ENCODE results near the gene ARHGAP42.

ARHGAP42 gene

GRCh38 chr11:100948936-100949335 lies 261.8 kb downstream of the ARHGAP42 start:
- no peak for TF ChIP-seq CTCF (IDR thresholded peaks at IDR 0.05)
- no peaks in the 10 kb centered on the region for H3K36me3 ChIP-seq
- intact Hi-C loops (cut with DNase I; ENCODE audit: low total_unique reads) = no loop called here
- H3K27ac ChIP-seq = no peak overlapping the region
- no peaks in the 10 kb centered on the region for H3K27me3 ChIP-seq
- no peak overlapping the region for H3K4me3 ChIP-seq
- no peaks in the 10 kb centered on the region for H3K9me3 ChIP-seq
- no peak for DNase-seq
- no peaks in the 10 kb centered on the region for H3K4me1 ChIP-seq

- no peak for DNase-seq
- no peaks in the 10 kb centered on the region for H3K27me3 ChIP-seq
- H3K9me3 ChIP-seq = no peaks in the 10 kb centered on the region
- no peaks in the 10 kb centered on the region for H3K4me1 ChIP-seq
- no peak for TF ChIP-seq CTCF (IDR thresholded peaks at IDR 0.05)
- no peak overlapping the region for H3K27ac ChIP-seq
- intact Hi-C loops (cut with DNase I; ENCODE audit: low total_unique reads) = no loop called here
- no peaks in the 10 kb centered on the region for H3K36me3 ChIP-seq
- H3K4me3 ChIP-seq = no peak overlapping the region
Measured at GRCh38 chr11:100949443-100949842, 262.4 kb downstream of the ARHGAP42 start.

GRCh38 chr11:100955318-100955717 lies 268.2 kb downstream of the ARHGAP42 start:
- Histone ChIP-seq H3K36me3 (no peaks in the 10 kb centered on the region), H3K27ac (no peak overlapping the region), H3K27me3 (no peaks in the 10 kb centered on the region), H3K4me1 (peaks cover 0 to 11% (median 0%) of the 10 kb centered on the region in 4 donors), H3K4me3 (no peak overlapping the region), H3K9me3 (no peaks in the 10 kb centered on the region)
- TF ChIP-seq CTCF (IDR thresholded peaks at IDR 0.05) = no peak
- intact Hi-C loops (cut with DNase I; ENCODE audit: low total_unique reads) = no loop called here
- no peak for DNase-seq

GRCh38 chr11:100956351-100956750 lies 269.3 kb downstream of the ARHGAP42 start:
- Histone ChIP-seq H3K27me3 (no peaks in the 10 kb centered on the region), H3K27ac (no peak overlapping the region), H3K36me3 (no peaks in the 10 kb centered on the region), H3K9me3 (no peaks in the 10 kb centered on the region), H3K4me1 (peaks cover 0 to 11% (median 0%) of the 10 kb centered on the region in 4 donors), H3K4me3 (no peak overlapping the region)
- no peak for DNase-seq
- intact Hi-C loops (cut with DNase I; ENCODE audit: low total_unique reads) = no loop called here
- no peak for TF ChIP-seq CTCF (IDR thresholded peaks at IDR 0.05)

DNA sequence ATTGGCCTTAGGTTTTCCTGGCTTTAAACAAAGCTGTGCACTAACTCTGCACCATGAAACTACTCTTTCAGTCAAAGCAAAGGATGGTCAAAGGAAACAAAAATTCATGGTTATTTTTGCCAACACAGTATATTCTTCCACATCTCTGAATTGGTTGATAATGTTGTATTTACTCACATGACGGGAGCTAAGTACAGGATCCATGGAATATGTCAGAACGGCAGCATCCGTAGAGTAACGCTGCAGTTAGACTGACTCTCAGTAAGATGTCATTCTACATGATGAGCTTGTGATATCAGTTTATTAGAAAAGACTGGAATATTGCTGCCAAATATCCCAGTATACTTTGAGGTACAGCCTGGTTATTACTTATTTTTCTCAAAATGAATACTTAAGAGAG lies 270.4 kb downstream of the ARHGAP42 start:
- Histone ChIP-seq H3K9me3 (no peaks in the 10 kb centered on the region), H3K27me3 (no peaks in the 10 kb centered on the region), H3K36me3 (peaks cover 3 to 5% (median 5%) of the 10 kb centered on the region in 3 donors), H3K4me3 (no peak overlapping the region), H3K27ac (no peak overlapping the region), H3K4me1 (peaks cover 0 to 11% (median 0%) of the 10 kb centered on the region in 4 donors)
- TF ChIP-seq CTCF (IDR thresholded peaks at IDR 0.05) = no peak
- no peak for DNase-seq
- intact Hi-C loops (cut with DNase I; ENCODE audit: low total_unique reads) = no loop called here

DNA sequence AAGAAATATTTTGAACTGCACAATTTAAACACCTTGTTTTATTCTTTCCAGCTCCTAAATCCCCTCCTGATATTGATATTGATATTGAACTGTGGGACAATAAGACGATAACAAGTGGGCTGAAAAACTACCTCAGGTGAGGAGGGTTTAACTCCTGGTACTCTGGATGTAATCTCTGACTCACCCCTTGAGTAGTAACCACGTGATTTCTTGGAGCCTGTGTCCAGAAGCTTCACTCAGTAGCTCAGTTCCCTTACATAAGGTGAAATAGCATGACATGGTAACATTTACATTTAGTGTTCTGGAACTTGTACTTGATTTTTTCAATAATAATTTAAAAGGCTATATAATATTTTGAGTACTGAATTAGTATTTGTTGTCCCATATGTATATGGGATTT lies 274.5 kb downstream of the ARHGAP42 start:
- intact Hi-C loops (cut with DNase I; ENCODE audit: low total_unique reads) = no loop called here
- DNase-seq = no peak
- H3K4me1 ChIP-seq = peaks cover 0 to 19% (median 0%) of the 10 kb centered on the region in 4 donors
- H3K27ac ChIP-seq = no peak overlapping the region
- no peaks in the 10 kb centered on the region for H3K9me3 ChIP-seq
- H3K4me3 ChIP-seq = no peak overlapping the region
- TF ChIP-seq CTCF (IDR thresholded peaks at IDR 0.05) = no peak
- H3K27me3 ChIP-seq = no peaks in the 10 kb centered on the region
- peaks cover 11 to 16% (median 14%) of the 10 kb centered on the region in 3 donors for H3K36me3 ChIP-seq
